Mesendoderm (in vitro differentiated cells): ENCODE results near the gene ACMSD.
"Not testable (repeated sequence)": the region's sequence is repeated elsewhere in the genome, so short reads cannot be mapped to it uniquely, and the experiment has no call there.

Source experiments
- DNase-seq: peaks from one replicate; pipeline ENCODE4 v3.0.0; 2013
- H2AK5ac ChIP-seq: 2 replicates; pipeline ENCODE4 v1.6.1; 2013; ENCODE audit warnings: low read length, inconsistent platforms
- H2BK120ac ChIP-seq: 2 replicates; pipeline ENCODE4 v1.6.1; 2013; ENCODE audit warnings: low read depth, mild to moderate bottlenecking, low read length, moderate library complexity, mixed read lengths
- H2BK15ac ChIP-seq: replicated peaks from 2 replicates; pipeline ENCODE4 v1.6.1; 2013; ENCODE audit warnings: low read depth, mild to moderate bottlenecking, moderate library complexity
- H2BK5ac ChIP-seq: 2 replicates; pipeline ENCODE4 v1.6.1; 2013; ENCODE audit warnings: low read length, inconsistent platforms
- H3K18ac ChIP-seq: 2 replicates; pipeline ENCODE4 v1.6.1; 2013; ENCODE audit warnings: mild to moderate bottlenecking, low read length, mixed read lengths
- H3K23ac ChIP-seq: one replicate; pipeline ENCODE4 v1.6.1; 2013; ENCODE audit warnings: low read length
- H3K27ac ChIP-seq: 2 replicates; pipeline ENCODE4 v1.5.1; 2013; ENCODE audit warnings: low read depth, mild to moderate bottlenecking, inconsistent platforms, low read length, moderate library complexity
- H3K27me3 ChIP-seq: 2 replicates; pipeline ENCODE4 v1.6.1; 2013; ENCODE audit warnings: low read length, control low read depth, mild to moderate bottlenecking, inconsistent platforms; ENCODE audit not compliant: insufficient read depth, poor library complexity
- H3K36me3 ChIP-seq: 2 replicates; pipeline ENCODE4 v1.6.1; 2013; ENCODE audit warnings: low read length, inconsistent platforms; ENCODE audit not compliant: control insufficient read depth, insufficient read depth
- H3K4ac ChIP-seq: one replicate; pipeline ENCODE4 v1.6.1; 2013; ENCODE audit warnings: low read depth, mild to moderate bottlenecking, low read length, moderate library complexity
- H3K4me1 ChIP-seq: 2 replicates; pipeline ENCODE4 v1.6.1; 2013; ENCODE audit warnings: low read depth, low read length, inconsistent platforms; ENCODE audit not compliant: control insufficient read depth
- H3K4me2 ChIP-seq: 2 replicates; pipeline ENCODE4 v1.6.1; 2013; ENCODE audit warnings: low read length
- H3K4me3 ChIP-seq: 2 replicates; pipeline ENCODE4 v1.5.1; 2013; ENCODE audit warnings: mild to moderate bottlenecking, low read length
- H3K56ac ChIP-seq: one replicate; pipeline ENCODE4 v1.6.1; 2013; ENCODE audit warnings: low read length
- H3K79me1 ChIP-seq: 2 replicates; pipeline ENCODE4 v1.6.1; 2013; ENCODE audit warnings: low read length, inconsistent platforms
- H3K79me2 ChIP-seq: 2 replicates; pipeline ENCODE4 v1.6.1; 2013; ENCODE audit warnings: mild to moderate bottlenecking, low read length; ENCODE audit not compliant: control insufficient read depth, insufficient read depth
- H3K9ac ChIP-seq: 2 replicates; pipeline ENCODE4 v1.6.1; 2013; ENCODE audit warnings: low read length, inconsistent platforms
- H4K5ac ChIP-seq: one replicate; pipeline ENCODE4 v1.6.1; 2013; ENCODE audit warnings: low read length
- H4K8ac ChIP-seq: one replicate; pipeline ENCODE4 v1.6.1; 2013; ENCODE audit warnings: low read depth, mild to moderate bottlenecking, control low read depth, low read length, moderate library complexity
- WGBS: extraction: QIAGEN DNeasy Blood & Tissue Kit; methylation state at CpG from one replicate; pipeline ENCODE4 v1.1.7; 2013; ENCODE audit warnings: low lambda C conversion rate, missing lambda C conversion rate; ENCODE audit not compliant: insufficient coverage; ENCODE audit errors: extremely low coverage; 5-methylcytosine and 5-hydroxymethylcytosine counted together

Gene ACMSD

GRCh38 chr2:134899204-134899603 lies 60.8 kb downstream of the ACMSD start:
- H2BK120ac ChIP-seq = no peak overlapping the region
- H4K8ac ChIP-seq = no peak overlapping the region
- H2BK15ac ChIP-seq = no peak overlapping the region
- H3K4ac ChIP-seq = no peak overlapping the region
- H3K18ac ChIP-seq = no peak overlapping the region
- H3K79me1 ChIP-seq = no peaks in the 10 kb centered on the region
- no peak overlapping the region for H4K5ac ChIP-seq
- H3K4me3 ChIP-seq = no peak overlapping the region
- no peaks in the 10 kb centered on the region for H3K36me3 ChIP-seq
- no peak overlapping the region for H2AK5ac ChIP-seq
- H3K56ac ChIP-seq = no peak overlapping the region
- H2BK5ac ChIP-seq = no peak overlapping the region
- H3K4me2 ChIP-seq = no peak overlapping the region
- H3K9ac ChIP-seq = no peak overlapping the region
- H3K4me1 ChIP-seq = no peaks in the 10 kb centered on the region
- H3K79me2 ChIP-seq = no peaks in the 10 kb centered on the region
- H3K23ac ChIP-seq = no peak overlapping the region
- DNase-seq = no peak
- no peak overlapping the region for H3K27ac ChIP-seq
- H3K27me3 ChIP-seq = no peaks in the 10 kb centered on the region

GRCh38 chr2:134900151-134900550 lies 61.7 kb downstream of the ACMSD start:
- Histone ChIP-seq H3K4me2 (no peak overlapping the region), H2BK120ac (no peak overlapping the region), H3K23ac (no peak overlapping the region), H4K5ac (no peak overlapping the region), H2BK15ac (no peak overlapping the region), H2BK5ac (no peak overlapping the region), H4K8ac (no peak overlapping the region), H3K79me2 (no peaks in the 10 kb centered on the region), H3K79me1 (no peaks in the 10 kb centered on the region), H3K9ac (no peak overlapping the region), H3K4me1 (no peaks in the 10 kb centered on the region), H3K27me3 (no peaks in the 10 kb centered on the region), H3K18ac (no peak overlapping the region), H2AK5ac (no peak overlapping the region), H3K36me3 (no peaks in the 10 kb centered on the region), H3K4ac (no peak overlapping the region), H3K27ac (no peak overlapping the region), H3K4me3 (no peak overlapping the region), H3K56ac (no peak overlapping the region)
- WGBS = no CpG with 5 or more reads among the region's 1 CpG
- DNase-seq = no peak

- no CpG with 5 or more reads among the region's 13 CpGs for WGBS
- not testable (repeated sequence) for H3K79me2 ChIP-seq, H2BK120ac ChIP-seq, H3K4me2 ChIP-seq, H3K27me3 ChIP-seq, H3K9ac ChIP-seq, DNase-seq, H3K27ac ChIP-seq, H3K4me3 ChIP-seq, H3K56ac ChIP-seq, H2BK15ac ChIP-seq, H3K23ac ChIP-seq, H3K36me3 ChIP-seq, H4K8ac ChIP-seq, H2BK5ac ChIP-seq, H3K4ac ChIP-seq, H2AK5ac ChIP-seq, H3K4me1 ChIP-seq, H3K79me1 ChIP-seq, H4K5ac ChIP-seq, H3K18ac ChIP-seq
Observed at GRCh38 chr2:134903701-134904100, 65.3 kb downstream of the ACMSD start.

- Histone ChIP-seq H4K5ac (no peak overlapping the region), H3K4me1 (no peaks in the 10 kb centered on the region), H3K56ac (no peak overlapping the region), H3K23ac (no peak overlapping the region), H3K27ac (no peak overlapping the region), H2BK15ac (no peak overlapping the region), H3K79me1 (no peaks in the 10 kb centered on the region), H3K79me2 (no peaks in the 10 kb centered on the region), H2BK120ac (no peak overlapping the region), H3K4ac (no peak overlapping the region), H2BK5ac (no peak overlapping the region), H3K4me3 (no peak overlapping the region), H3K4me2 (no peak overlapping the region), H3K9ac (no peak overlapping the region), H2AK5ac (no peak overlapping the region), H3K36me3 (no peaks in the 10 kb centered on the region), H3K18ac (no peak overlapping the region), H4K8ac (no peak overlapping the region), H3K27me3 (no peaks in the 10 kb centered on the region)
- DNase-seq = no peak
- WGBS = no CpG with 5 or more reads among the region's 2 CpGs
Observed at GRCh38 chr2:134905168-134905567, 66.8 kb downstream of the ACMSD start.

- Histone ChIP-seq H3K4me2 (no peak overlapping the region), H3K4me3 (no peak overlapping the region), H3K27me3 (no peaks in the 10 kb centered on the region), H3K56ac (no peak overlapping the region), H2BK120ac (no peak overlapping the region), H3K18ac (no peak overlapping the region), H3K79me2 (no peaks in the 10 kb centered on the region), H3K9ac (no peak overlapping the region), H3K36me3 (no peaks in the 10 kb centered on the region), H4K5ac (no peak overlapping the region), H3K79me1 (no peaks in the 10 kb centered on the region), H3K23ac (no peak overlapping the region), H3K4me1 (no peaks in the 10 kb centered on the region), H3K4ac (no peak overlapping the region), H4K8ac (no peak overlapping the region), H2BK15ac (no peak overlapping the region), H2BK5ac (no peak overlapping the region), H3K27ac (no peak overlapping the region), H2AK5ac (no peak overlapping the region)
- peak; percentile 29 for DNase-seq
- no CpG with 5 or more reads among the region's 2 CpGs for WGBS
Observed at GRCh38 chr2:134906726-134907125, 68.3 kb downstream of the ACMSD start.

- not testable (repeated sequence) for H2AK5ac ChIP-seq, H3K18ac ChIP-seq, H3K27ac ChIP-seq, H2BK120ac ChIP-seq, H4K8ac ChIP-seq, DNase-seq, H3K4me1 ChIP-seq, H3K4ac ChIP-seq, H2BK15ac ChIP-seq, H3K9ac ChIP-seq, H3K79me1 ChIP-seq, H3K4me3 ChIP-seq, H3K36me3 ChIP-seq, H2BK5ac ChIP-seq, H3K56ac ChIP-seq, H3K79me2 ChIP-seq, H3K27me3 ChIP-seq, H4K5ac ChIP-seq, H3K4me2 ChIP-seq, H3K23ac ChIP-seq
- WGBS = no CpG with 5 or more reads among the region's 1 CpG
Observed at GRCh38 chr2:134907441-134908116, 69.2 kb downstream of the ACMSD start.
